Adrenal gland (tissue), 5 donors: ENCODE data around the gene C1orf116.

Experiments used
- POLR2A ChIP-seq, 2 donors: fragments of 450-650 bp; IDR thresholded peaks; one replicate each; pipeline ENCODE4 v1.6.1; 2017; ENCODE audit warnings: antibody characterized with exemption in 2 of 2, mild to moderate bottlenecking in 2 of 2, moderate library complexity in 1 of 2
- TF ChIP-seq, protein P1 (sequence below), 6 experiments: fragments of 450-650 bp in 4 of 6; fragments of 200-600 bp in 2 of 6; sonication (generic) in 1 of 6; IDR thresholded peaks; 1 replicate in 5 of 6; 2 replicates in 1 of 6; pipeline versions ENCODE4 v1.5.1 to v1.8.0; 2016 to 2021; ENCODE audit warnings: antibody characterized with exemption in 6 of 6, mild to moderate bottlenecking in 2 of 6, moderate library complexity in 1 of 6
- donor health status: DM: no; HTN: no; CAD: no.

DNA sequence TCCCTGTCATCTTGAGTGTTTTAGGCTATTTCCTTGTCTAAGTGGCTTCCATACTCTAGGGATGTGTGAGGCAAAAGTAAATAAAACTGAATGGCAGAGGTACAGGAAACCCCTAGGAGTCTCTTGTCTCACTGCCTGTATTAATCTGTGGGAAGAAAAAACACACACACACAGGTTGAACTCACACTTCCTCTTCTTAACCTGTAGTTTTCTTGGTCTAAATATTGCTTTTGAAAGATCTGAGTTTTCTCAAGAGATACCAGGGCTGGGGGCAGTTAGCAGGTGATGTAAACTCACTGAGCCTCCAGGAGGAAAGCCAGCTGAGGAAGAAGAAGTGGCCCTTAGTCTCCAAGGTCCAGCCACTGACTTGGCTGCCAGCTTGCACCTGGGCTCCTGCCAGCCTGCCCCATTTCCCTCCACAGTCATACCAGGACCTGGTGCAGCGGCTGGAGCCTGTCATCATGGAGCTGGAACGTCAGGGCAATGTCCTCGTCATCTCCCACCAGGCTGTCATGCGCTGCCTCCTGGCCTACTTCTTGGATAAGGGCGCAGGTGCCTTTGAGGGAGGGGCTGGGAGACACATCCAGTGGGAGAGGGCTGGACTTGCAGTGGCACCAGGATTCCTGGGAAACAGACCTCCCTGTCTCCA is 37.4 kb upstream of the C1orf116 start:
- TF ChIP-seq, protein P1, sequence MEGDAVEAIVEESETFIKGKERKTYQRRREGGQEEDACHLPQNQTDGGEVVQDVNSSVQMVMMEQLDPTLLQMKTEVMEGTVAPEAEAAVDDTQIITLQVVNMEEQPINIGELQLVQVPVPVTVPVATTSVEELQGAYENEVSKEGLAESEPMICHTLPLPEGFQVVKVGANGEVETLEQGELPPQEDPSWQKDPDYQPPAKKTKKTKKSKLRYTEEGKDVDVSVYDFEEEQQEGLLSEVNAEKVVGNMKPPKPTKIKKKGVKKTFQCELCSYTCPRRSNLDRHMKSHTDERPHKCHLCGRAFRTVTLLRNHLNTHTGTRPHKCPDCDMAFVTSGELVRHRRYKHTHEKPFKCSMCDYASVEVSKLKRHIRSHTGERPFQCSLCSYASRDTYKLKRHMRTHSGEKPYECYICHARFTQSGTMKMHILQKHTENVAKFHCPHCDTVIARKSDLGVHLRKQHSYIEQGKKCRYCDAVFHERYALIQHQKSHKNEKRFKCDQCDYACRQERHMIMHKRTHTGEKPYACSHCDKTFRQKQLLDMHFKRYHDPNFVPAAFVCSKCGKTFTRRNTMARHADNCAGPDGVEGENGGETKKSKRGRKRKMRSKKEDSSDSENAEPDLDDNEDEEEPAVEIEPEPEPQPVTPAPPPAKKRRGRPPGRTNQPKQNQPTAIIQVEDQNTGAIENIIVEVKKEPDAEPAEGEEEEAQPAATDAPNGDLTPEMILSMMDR (IDR thresholded peaks at IDR 0.05) = no peak
- TF ChIP-seq POLR2A (IDR thresholded peaks at IDR 0.05) = no peak
